ENCODE measurements around the gene ATP9A.
"Not testable (repeated sequence)": the region's sequence is repeated elsewhere in the genome, so short reads cannot be mapped to it uniquely, and the experiment has no call there.

Gene ATP9A, protein sequence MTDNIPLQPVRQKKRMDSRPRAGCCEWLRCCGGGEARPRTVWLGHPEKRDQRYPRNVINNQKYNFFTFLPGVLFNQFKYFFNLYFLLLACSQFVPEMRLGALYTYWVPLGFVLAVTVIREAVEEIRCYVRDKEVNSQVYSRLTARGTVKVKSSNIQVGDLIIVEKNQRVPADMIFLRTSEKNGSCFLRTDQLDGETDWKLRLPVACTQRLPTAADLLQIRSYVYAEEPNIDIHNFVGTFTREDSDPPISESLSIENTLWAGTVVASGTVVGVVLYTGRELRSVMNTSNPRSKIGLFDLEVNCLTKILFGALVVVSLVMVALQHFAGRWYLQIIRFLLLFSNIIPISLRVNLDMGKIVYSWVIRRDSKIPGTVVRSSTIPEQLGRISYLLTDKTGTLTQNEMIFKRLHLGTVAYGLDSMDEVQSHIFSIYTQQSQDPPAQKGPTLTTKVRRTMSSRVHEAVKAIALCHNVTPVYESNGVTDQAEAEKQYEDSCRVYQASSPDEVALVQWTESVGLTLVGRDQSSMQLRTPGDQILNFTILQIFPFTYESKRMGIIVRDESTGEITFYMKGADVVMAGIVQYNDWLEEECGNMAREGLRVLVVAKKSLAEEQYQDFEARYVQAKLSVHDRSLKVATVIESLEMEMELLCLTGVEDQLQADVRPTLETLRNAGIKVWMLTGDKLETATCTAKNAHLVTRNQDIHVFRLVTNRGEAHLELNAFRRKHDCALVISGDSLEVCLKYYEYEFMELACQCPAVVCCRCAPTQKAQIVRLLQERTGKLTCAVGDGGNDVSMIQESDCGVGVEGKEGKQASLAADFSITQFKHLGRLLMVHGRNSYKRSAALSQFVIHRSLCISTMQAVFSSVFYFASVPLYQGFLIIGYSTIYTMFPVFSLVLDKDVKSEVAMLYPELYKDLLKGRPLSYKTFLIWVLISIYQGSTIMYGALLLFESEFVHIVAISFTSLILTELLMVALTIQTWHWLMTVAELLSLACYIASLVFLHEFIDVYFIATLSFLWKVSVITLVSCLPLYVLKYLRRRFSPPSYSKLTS

DNA sequence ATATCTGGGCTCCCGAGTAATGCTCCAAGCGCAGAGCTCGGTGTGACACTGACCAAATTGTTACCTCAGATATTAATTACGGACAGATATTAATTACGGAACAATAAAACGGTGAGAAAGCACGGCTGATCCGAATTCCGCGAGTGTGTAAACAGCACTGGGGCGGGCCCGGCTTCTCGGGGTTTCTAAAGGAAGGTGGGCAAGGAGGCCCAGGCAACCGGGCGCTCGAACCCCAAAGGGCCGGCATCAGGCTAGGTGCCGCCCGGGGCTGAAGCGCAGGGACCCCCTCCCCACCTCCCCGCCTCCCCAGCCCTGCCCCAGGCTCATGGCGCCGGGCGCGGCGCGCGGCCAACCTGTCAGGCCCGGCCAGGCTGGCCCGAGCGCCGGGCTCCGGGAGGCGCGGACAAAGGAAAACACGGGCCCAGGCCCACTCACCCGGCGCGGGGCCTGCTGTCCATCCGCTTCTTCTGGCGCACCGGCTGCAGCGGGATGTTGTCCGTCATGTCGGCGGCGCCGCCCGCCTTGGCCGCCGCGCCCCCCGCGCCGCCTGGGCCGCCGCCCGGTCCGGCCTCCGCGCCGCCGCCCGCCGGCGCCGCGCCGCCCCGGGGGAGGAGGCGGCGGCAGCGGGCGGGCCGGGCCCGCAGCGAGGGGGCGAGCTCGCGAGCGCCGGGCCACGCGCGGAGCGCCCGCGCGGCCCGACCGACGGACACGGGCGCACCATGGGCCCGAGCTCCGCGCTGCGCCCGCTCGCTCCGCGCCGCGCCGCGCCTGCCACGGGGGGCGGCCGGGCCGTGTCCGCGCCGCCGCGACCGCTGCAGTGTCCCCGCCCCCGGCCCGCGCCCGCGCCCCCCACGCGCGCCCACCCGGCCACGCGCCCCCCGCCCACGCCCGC lies at the start of gene ATP9A:
TSS of gene ATP9A (minus strand) at position 524 of the 892 bp plus-strand sequence. CDS start at position 503, 21 bp downstream.
- H3K36me3 Mint-ChIP-seq (ENCODE audit: low read depth): no peaks in the 10 kb centered on the region
- intact Hi-C loops (cut with micrococcal nuclease): no loop called here
- no peaks in the 10 kb centered on the region for H3K9me3 Mint-ChIP-seq
- H3K27ac Mint-ChIP-seq: no peak within 1 kb of the TSS
- H3K27me3 Mint-ChIP-seq: peaks cover 31% of the 10 kb centered on the region
- peaks cover 10% of the 10 kb centered on the region for H3K4me1 Mint-ChIP-seq (ENCODE audit: low read depth)
- H3K4me3 Mint-ChIP-seq: peak within 1 kb of the TSS; percentile 65

DNA sequence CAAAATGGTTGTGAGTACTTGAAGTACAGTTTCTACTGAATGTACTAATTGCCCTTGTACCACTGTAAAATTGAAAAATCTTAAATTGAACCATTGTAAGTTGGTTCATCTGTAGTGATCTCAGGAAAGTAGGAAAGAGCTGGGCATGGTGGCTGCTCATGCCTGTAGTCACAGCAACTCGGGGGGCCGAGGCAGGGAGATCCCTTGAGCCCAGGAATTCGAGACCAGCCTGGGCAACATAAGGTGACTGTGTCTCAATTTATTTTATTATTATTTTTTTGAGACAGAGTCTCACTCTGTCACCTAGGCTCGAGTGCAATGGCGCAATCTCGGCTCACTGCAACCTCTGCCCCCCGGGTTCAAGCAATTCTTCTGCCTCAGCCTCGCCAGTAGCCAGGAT lies 48.7 kb upstream of the ATP9A start:
- H3K9me3 Mint-ChIP-seq; H3K4me3 Mint-ChIP-seq; H3K27ac Mint-ChIP-seq; H3K27me3 Mint-ChIP-seq; H3K4me1 Mint-ChIP-seq (ENCODE audit: low read depth); H3K36me3 Mint-ChIP-seq (ENCODE audit: low read depth); intact Hi-C loops (cut with micrococcal nuclease): not testable (repeated sequence)

DNA sequence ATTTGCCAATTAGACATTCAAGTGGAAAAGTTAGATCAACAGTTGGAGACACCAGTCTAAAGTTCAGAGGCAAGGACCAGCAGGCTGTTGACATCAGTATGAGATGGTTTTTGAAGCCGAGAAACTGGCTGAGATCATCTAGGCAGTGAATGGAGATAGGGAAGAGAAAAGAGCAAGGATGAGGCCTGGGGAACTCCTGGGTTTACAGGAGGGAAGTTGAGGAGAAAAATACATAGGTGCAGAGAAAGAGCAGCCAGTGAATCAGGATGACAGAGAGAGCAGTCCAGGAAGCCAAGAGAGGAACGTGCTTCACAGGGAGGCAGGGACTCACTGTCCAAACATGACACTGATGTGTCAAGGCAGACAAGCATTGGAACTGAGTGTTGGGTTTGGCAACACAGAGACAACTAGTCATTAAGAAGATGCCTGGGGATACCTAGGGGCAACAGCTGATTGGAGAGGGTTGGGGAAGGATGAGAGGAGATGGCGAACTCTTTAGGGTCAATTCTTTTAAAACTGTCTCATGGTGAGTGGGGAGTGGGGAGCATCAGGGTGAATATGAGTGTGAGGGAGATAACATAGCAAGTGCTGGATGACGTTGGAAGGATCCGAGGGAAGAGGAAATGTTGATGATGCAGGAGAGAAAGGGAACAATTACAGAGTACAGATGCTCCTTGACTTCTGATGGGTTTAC lies 47.3 kb upstream of the ATP9A start:
- Mint-ChIP-seq H3K27ac (no peak overlapping the region), H3K36me3 (ENCODE audit: low read depth) (no peaks in the 10 kb centered on the region), H3K4me3 (no peak overlapping the region), H3K27me3 (peaks cover 3% of the 10 kb centered on the region), H3K4me1 (ENCODE audit: low read depth) (no peaks in the 10 kb centered on the region), H3K9me3 (no peaks in the 10 kb centered on the region)
- intact Hi-C loops (cut with micrococcal nuclease): no loop called here

DNA sequence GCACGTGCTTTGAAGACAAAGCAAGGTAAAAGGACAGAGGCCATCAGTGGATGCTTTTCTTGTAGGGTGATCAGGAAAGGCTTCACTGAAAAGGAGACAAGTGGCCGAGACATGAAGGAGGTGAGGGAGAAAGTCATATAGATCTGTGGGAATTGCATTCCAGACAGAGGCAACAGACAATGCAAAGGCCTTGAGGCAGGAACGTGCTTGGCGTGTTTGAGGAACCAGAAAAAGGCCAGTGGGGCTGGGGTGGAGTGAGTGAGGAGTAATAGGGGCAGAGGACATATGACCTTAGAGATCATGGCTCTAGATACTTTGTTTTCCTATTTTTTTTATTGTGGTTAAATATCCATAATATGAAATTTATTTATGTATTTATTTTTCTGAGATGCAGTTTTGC lies 44.7 kb upstream of the ATP9A start:
- no peak overlapping the region for H3K4me3 Mint-ChIP-seq
- no peaks in the 10 kb centered on the region for H3K36me3 Mint-ChIP-seq (ENCODE audit: low read depth)
- no peaks in the 10 kb centered on the region for H3K9me3 Mint-ChIP-seq
- no peak overlapping the region for H3K27ac Mint-ChIP-seq
- H3K4me1 Mint-ChIP-seq (ENCODE audit: low read depth): no peaks in the 10 kb centered on the region
- intact Hi-C loops (cut with micrococcal nuclease): no loop called here
- peaks cover 3% of the 10 kb centered on the region for H3K27me3 Mint-ChIP-seq

DNA sequence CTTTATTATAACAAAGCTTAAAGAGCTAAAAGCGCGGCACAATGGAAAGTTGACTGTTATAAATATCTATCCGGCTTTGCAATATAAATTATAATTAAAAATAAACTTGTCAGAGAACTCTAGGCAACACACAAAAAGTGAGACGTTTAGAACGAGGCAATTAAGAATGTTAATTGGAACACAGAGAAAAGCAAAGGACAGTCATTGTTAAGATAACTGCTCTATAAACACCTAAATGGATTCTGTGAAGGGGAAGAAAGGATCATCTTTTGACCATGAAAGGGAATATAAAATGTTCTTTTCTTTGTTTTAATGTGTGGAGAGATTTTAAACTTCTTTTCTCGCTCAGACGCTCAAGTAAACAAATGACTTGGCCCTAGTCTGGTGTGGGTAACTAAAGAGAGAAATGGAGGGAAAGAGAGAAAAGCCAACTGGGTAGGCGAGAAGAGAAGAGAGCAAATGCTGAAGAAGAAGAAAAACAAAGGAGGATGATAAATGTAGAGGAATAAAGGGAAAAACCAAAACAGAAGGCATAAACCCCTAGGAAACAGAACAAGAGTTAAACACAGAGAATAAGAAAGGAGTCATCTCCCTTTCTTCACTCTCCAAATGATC lies 43.4 kb upstream of the ATP9A start:
- Mint-ChIP-seq H3K36me3 (ENCODE audit: low read depth) (no peaks in the 10 kb centered on the region), H3K4me3 (no peak overlapping the region), H3K9me3 (no peaks in the 10 kb centered on the region), H3K27ac (no peak overlapping the region), H3K27me3 (peaks cover 3% of the 10 kb centered on the region), H3K4me1 (ENCODE audit: low read depth) (no peaks in the 10 kb centered on the region)
- intact Hi-C loops (cut with micrococcal nuclease): no loop called here

DNA sequence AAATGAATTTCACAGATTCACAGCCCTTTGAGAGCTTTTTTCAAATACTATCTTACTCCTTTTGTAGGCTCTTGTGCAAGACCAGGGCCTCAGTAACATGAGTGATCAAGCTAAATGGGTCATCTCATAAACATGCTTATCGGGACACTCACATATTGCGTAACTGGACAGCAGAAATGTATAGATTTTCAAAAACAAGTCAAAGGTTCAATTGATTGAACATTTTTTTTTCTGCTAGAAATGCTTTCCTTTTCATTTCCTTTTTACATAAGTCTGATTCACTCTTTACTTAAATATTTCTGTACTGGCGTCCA lies 42.8 kb upstream of the ATP9A start:
- Mint-ChIP-seq H3K4me3 (no peak overlapping the region), H3K27ac (no peak overlapping the region), H3K27me3 (peaks cover 3% of the 10 kb centered on the region), H3K9me3 (no peaks in the 10 kb centered on the region), H3K4me1 (ENCODE audit: low read depth) (no peaks in the 10 kb centered on the region), H3K36me3 (ENCODE audit: low read depth) (no peaks in the 10 kb centered on the region)
- intact Hi-C loops (cut with micrococcal nuclease): no loop called here

DNA sequence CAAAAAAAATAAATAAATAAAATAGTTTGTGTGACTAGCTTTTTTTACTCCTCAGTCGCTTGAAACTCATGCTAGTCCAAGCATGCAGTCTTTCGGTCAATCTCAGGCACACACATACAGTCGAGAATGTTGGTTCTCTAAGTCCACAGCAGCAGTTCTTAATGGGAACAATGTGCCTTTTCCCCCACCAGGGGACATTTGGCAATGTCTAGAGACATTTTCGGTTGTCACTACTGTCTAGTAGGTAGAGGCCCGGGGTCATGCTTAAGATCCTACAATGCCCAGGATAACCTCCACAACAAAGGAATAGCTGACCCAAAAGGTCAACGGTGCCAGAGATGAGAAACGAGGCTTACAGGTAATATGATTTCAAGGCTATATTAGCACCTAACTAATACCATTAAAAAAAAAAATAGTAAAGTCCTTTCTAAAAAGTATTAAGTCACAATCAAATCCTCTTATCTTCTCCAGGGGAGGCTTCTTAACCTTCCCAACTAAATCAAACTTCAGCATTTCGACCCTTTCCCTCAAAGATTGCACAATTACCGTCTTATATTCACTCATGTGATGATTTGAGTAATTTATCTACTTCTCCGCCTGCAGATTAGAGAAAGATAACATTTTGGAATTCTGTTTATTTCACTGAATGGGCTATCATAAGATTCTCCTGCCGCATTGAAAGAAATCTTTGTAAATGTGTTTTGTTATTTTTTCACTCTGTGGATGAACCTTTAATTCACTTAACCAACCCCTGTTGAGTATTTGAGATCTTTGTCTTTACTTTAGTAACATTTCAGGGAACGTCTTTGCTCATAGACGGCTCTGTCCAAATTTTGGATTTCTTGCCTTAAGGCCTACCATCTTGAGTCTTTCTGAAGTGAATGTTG lies 42.2 kb upstream of the ATP9A start:
- H3K27ac Mint-ChIP-seq: no peak overlapping the region
- H3K4me1 Mint-ChIP-seq (ENCODE audit: low read depth): no peaks in the 10 kb centered on the region
- no peaks in the 10 kb centered on the region for H3K36me3 Mint-ChIP-seq (ENCODE audit: low read depth)
- intact Hi-C loops (cut with micrococcal nuclease): no loop called here
- H3K4me3 Mint-ChIP-seq: no peak overlapping the region
- H3K27me3 Mint-ChIP-seq: peaks cover 3% of the 10 kb centered on the region
- H3K9me3 Mint-ChIP-seq: no peaks in the 10 kb centered on the region

DNA sequence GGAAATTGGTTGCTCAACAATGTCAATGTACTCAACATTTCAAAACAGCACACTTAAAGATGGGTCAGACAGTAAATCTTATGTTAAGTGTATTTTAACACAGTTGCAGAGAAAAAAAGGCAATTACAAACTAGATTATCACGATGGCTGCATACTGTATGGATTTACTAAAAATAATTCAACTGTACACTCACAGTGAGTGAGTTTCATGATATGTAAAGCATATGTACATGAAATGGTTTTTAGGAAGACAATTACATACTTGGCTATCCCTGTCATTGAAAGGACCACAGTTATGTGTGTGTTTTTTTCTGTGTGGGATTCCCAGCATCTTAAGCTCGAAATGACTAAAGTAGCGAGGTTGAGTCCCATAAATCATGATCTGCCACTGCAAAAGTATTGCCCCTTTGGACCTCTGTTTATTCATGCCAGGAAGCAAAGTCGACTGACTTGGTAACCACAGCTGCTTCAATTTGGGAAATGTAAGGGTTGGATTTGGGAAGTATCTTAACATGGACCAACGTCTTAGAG lies 39.6 kb upstream of the ATP9A start:
- Mint-ChIP-seq H3K9me3 (no peaks in the 10 kb centered on the region), H3K4me1 (ENCODE audit: low read depth) (no peaks in the 10 kb centered on the region), H3K27me3 (peaks cover 11% of the 10 kb centered on the region), H3K27ac (no peak overlapping the region), H3K36me3 (ENCODE audit: low read depth) (no peaks in the 10 kb centered on the region), H3K4me3 (no peak overlapping the region)
- intact Hi-C loops (cut with micrococcal nuclease): no loop called here

DNA sequence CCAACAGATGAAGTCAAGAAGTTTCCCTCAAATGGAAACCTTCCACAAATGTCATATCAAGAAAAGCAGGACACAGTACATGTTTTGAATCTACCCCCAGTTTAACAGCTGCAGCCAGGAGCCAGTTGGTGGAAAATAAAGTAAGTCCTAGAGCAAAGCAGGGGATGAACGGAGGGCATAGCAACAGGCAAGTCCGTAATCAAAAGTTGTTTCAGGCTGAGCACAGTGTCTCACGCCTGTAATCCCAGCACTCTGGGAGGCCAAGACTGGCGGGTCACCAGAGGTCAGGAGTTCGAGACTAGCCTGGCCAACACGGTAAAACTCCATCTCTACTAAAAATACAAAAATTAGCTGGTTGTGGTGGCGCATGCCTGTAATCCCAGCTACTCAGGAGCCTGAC lies 36.6 kb upstream of the ATP9A start:
- Mint-ChIP-seq H3K27ac (no peak overlapping the region), H3K4me3 (no peak overlapping the region), H3K9me3 (no peaks in the 10 kb centered on the region), H3K4me1 (ENCODE audit: low read depth) (peaks cover 15% of the 10 kb centered on the region), H3K27me3 (peaks cover 39% of the 10 kb centered on the region), H3K36me3 (ENCODE audit: low read depth) (no peaks in the 10 kb centered on the region)
- intact Hi-C loops (cut with micrococcal nuclease): no loop called here

DNA sequence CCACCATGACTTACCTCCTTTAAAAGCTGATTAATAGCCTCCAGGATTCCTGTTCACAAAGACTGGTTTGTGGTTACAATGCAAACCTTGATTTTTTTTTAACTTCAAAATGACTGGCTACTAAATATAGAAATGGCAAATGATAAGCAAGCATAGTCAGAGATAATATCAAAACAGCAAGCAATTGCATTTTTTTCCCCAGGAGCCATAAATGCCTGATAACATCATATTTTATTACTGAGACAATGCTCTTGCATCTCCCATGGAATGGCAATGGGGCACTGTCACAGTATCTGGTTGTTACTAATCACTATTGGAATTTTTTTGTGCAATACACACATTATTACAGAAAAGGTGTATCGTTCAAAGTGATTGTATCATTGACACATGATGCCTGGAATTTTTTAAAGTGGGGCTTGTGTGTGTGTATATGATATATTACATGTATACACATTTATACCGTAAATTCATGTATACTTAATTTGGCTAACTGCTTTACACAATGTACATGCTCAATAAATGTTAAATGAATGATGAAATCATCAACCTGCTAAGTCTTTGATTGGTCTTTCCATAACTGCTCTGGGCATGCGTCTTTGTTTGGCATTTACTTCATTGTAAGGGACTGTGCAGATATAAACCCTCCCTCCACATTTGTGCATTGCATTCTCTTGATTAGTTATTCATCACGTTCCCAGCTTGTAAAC lies 35.1 kb upstream of the ATP9A start:
- peaks cover 44% of the 10 kb centered on the region for H3K27me3 Mint-ChIP-seq
- no peak overlapping the region for H3K27ac Mint-ChIP-seq
- no peaks in the 10 kb centered on the region for H3K36me3 Mint-ChIP-seq (ENCODE audit: low read depth)
- H3K9me3 Mint-ChIP-seq: no peaks in the 10 kb centered on the region
- intact Hi-C loops (cut with micrococcal nuclease): no loop called here
- H3K4me3 Mint-ChIP-seq: no peak overlapping the region
- peaks cover 25% of the 10 kb centered on the region for H3K4me1 Mint-ChIP-seq (ENCODE audit: low read depth)

DNA sequence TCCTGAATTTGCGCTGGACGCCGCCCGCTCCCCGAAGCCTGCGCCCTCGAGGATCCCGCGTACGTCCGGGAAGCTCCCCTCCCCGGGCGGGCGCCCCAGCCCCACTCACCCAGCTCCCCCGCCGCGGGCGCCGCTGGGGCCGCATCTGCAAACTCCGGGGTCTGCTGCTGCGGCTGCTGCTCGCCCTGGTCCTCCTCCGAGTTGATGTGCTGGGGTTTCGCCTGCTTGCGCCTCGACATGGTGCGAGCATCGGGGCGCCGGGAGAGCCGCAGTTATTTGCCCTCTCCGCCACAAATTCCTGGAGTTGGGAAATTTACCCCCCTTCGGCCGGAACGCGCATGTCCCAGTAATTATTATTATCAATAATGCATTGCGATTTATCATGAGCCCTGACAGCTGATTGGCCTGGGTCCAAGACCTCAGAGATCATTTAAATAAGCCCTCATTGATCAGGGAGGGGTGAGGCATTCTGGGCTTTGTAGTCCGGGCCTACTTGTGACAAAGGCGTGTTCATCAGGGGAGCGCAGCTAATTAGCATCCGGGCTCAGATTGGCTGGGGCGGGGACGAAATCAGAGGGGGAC lies 34.1 kb upstream of the ATP9A start, which contains the start of gene SALL4:
TSS of gene SALL4 (minus strand) at position 352 of the 582 bp plus-strand sequence. CDS start at position 239, 113 bp downstream.
- intact Hi-C loops (cut with micrococcal nuclease): no loop called here
- Mint-ChIP-seq H3K9me3 (no peaks in the 10 kb centered on the region), H3K27me3 (peaks cover 44% of the 10 kb centered on the region), H3K4me3 (peak within 1 kb of the TSS; percentile 70), H3K4me1 (ENCODE audit: low read depth) (peaks cover 25% of the 10 kb centered on the region), H3K36me3 (ENCODE audit: low read depth) (no peaks in the 10 kb centered on the region), H3K27ac (no peak within 1 kb of the TSS)
